Stimulated activated CD4-positive, alpha-beta T cell treated with anti-CD3 and anti-CD28 coated beads, Interleukin-4, amount 100 ng/mL, for 24 hours (primary cell): Measurements from ENCODE around the gene DEFB128.
"Not testable (repeated sequence)": the region's sequence is repeated elsewhere in the genome, so short reads cannot be mapped to it uniquely, and the experiment has no call there.

Source experiments
- DNase-seq: peaks from one replicate; pipeline ENCODE4 v3.0.0-alpha.2; 2020

DEFB128 gene

DNA sequence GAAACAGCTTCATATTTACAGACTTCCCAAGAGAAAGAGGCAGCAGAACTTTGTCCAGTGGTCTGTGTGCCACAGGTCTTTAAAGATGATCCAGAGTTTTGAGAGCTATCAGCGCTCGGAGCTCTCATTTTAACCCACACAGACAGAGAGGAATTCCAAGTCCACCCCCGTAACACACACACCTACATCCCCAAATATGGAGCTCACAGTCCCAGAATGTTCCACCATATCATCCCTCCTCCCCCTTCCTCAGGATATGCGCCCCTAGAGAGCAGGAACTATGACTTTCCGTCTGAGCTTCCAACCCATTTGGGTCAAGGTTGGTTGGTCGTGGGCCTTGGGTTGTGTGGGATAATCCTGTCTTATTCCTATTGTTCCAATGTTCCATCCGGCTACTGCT is at the start of gene DEFB128:
Gene DEFB128, minus strand, starts transcription at position 101 of the 400 bp plus-strand sequence. Its CDS starts 88 bp downstream, at position 13.
- DNase-seq = no peak

- DNase-seq = no peak
These were observed 48.4 kb upstream of the DEFB128 start for GRCh38 chr20:237929-238328.

GRCh38 chr20:237489-237888 is 48.0 kb upstream of the DEFB128 start:
- DNase-seq = peak; percentile 35

DNA sequence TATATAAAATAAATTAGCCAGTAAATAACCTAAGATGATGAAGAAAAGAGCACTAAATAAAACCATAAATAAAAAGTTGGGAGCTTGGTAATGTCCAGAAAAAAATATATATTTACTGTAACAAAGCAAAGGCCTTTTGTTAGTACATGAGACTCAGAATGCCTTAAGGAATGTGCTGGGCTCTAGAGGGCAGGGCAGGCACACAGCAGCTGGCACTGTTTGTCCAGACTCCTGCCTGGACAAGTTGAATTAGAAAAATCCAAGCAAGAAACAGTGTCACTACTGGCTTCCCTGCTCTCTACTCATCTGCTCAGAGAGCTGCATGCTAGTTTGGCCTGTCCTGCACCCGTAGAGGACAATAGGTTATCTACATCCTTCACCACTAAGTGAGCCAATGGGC is 46.4 kb upstream of the DEFB128 start:
- DNase-seq = no peak

DNA sequence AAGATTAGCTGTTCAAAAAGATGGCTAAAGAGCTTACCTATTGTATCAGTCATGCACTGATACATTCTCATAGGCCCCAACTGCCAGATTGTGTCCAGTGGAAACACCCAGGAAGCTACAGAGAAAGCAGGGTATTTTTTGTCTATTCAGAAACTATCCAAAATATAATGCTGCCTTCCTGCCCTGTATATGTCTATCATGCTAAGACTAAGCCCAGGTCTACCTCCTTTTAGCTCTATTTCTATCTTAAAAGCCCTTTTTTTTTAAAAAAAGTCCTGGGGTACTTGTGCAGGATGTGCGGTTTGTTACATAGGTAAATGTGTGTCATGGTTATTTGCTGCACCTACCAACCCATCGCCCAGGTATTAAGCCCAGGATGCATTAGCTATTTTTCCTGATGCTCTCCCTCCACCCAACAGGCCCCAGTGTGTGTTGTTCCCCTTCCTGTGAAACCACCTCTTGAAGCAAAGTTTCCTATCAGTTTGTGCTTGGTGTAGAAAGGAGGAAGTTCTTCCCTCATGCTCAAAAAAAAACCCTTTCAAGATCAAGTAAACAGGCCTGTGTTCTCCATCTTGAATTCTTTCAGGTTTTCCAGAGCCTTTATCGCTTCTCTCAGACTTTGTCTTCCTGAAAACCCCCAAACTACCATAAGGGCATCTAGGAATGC is 38.1 kb upstream of the DEFB128 start:
- DNase-seq = no peak

- DNase-seq = no peak
These were observed 37.4 kb upstream of the DEFB128 start, which contains the start of gene DEFB129 for GRCh38 chr20:226958-227357. TSS of gene DEFB129 (plus strand) at chr20:227258. CDS start at chr20:227289, 31 bp downstream.

- DNase-seq = not testable (repeated sequence)
These were observed 36.4 kb upstream of the DEFB128 start for GRCh38 chr20:225879-226278.

DNA sequence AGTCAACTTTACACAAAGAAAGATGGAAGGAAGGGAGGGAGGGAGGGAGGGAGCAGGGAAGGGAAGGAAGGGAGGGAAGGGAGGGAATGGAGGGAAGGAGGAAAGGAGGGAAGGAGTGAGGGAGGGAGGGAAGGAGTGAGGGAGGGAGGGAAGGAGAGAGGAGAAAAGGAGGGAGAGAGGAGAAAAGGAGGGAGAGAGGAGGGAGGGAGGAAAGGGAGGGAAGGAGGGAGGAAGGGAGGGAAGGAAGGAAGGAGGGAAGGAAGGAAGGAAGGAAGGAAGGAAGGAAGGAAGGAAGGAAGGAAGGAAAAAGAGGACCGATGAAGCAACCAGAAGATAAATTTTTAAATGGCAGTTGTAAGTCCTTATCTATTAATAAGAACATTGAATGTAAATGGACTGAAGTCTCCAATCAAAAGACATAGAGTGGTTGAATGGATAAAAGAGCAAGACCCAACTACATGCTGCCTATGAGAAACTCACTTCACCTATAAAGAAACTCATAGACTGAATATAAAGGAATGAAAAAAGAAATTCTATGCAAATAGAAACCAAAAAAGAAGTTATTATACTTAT is 31.8 kb upstream of the DEFB128 start:
- DNase-seq = no peak

GRCh38 chr20:219290-220115 is 30.0 kb upstream of the DEFB128 start:
- no peak for DNase-seq

DNA sequence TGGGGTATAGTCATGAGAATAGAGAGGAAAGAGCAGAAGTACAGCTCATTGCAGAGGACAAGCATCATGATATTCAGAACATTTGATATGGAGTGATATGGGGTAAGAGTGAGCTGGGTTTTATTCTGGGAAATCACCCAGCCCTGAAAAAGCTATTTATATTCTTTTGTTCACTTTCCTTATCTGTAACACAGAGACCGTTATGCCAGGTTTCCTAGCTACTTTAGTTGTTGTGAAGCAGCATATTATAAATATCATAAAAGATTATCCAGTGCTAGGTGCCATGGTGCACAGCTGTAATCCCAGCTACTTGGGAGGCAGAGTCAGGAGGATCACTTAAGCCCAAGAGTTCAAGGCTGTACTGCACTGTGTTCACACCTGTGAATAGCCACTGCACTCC is 27.8 kb upstream of the DEFB128 start:
- no peak for DNase-seq

DNA sequence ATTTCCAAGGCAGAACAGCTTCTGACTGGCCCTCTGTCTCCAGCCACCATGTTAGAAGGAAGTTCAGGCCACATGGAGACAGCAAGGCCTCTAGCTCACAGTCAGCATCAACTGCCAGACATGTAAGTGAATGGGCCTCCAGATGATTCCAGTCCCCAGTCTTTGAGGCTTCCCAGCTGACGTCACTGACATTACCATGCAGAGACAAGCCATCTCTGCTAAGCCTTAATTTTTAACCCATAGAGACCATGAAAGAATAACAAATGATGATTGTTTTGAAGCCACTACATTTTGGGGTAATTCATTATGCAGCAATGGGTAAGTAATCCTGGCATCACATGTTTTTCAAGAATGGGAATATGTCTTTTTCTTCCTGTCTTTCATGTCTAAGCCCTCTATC is 26.3 kb upstream of the DEFB128 start:
- DNase-seq = no peak

- no peak for DNase-seq
These were observed 24.9 kb upstream of the DEFB128 start for GRCh38 chr20:214383-214782.

DNA sequence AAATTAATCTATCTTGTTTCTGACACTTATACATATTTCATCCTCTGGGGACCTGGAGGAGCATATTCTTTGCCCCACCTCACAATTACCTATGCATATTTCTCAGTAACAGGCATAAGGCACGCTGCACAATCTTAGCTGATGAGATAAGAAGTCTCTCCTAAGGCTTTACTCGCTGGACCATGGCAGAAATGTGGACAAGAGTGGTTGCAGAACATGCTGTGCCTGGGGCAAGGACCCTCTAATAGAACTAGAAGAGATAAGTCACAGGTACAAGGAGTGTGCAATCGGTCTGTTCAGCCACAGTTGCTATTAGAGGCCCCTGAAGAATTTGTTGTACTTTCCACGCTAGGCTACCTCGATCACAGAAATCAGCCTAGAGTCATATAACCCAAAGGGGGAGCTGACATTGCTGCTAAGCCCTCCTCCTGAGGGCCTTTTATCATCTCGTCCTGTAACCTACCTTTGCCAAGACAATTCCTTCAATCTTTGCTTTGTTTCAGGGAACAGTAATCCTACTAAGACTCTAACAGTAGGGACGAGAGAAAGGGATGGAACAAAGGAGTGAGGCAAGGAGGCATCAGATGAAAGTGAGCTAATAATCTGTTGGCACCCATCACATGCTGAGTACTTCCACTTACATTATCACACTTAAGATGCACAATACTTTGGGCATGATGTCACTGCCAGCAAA is 21.4 kb upstream of the DEFB128 start:
- no peak for DNase-seq

DNA sequence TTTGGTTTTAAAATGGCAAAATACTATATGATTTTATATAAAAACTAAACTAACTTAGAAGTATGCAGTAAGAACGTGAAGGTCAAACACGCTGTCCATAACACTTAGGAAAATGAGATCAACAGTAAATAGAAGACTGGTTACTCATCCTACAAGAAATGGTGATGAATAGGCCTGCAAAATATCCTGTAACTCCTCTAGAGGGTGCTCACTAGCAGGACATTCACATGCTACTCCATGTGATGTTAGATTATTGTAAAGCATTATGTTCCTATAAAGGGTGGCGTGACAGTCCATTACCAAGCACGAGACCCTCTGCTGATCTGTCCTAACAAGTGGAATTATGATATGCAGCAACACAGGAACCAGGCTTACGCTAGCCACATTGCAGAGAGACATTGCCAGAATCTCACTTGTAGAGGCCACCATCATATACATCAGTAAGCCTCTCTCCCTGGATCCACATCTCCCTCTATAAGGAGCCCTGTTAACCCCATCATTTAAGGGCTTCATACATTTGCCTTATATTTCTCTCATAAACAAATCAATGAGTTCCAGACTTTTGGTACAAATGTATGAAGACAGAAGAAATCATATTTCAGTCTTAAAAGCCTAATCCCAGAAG is 19.5 kb upstream of the DEFB128 start:
- peak; percentile 19 for DNase-seq

DNA sequence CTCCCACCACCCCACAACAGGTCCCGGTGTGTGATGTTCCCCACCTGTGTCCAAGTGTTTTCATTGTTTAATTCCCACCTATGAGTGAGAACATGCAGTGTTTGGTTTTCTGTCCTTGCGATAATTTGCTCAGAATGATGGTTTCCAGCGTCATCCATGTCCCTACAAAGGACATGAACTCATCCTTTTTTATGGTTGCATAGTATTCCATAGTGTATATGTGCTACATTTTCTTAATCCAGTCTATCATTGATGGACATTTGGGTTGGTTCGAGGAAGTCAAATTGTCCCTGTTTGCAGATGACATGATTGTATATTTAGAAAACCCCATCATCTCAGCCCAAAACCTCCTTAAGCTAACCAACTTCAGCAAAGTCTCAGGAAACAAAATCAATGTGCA is 14.1 kb upstream of the DEFB128 start:
- not testable (repeated sequence) for DNase-seq

DNA sequence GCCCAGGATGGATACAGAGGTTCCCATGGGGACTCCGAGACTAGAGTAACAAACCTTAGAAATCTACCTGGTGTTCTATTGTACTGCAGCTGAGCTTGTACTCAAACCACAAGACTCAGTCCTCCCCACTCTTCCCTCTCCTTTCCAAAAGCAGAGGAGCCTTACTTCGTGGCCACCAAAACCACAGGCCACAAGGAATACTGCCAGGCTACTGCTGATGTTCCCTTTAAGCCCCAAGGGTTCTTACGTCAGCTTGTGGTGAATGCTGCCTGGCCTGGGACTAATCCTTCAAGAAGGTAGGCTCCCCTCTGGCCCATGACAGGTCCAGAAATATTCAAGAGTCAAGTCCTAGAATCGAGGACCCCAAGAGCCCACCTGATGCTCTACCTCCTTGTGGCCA is 10.5 kb upstream of the DEFB128 start:
- DNase-seq = no peak

GRCh38 chr20:198225-198624 is 8.7 kb upstream of the DEFB128 start:
- no peak for DNase-seq

DNA sequence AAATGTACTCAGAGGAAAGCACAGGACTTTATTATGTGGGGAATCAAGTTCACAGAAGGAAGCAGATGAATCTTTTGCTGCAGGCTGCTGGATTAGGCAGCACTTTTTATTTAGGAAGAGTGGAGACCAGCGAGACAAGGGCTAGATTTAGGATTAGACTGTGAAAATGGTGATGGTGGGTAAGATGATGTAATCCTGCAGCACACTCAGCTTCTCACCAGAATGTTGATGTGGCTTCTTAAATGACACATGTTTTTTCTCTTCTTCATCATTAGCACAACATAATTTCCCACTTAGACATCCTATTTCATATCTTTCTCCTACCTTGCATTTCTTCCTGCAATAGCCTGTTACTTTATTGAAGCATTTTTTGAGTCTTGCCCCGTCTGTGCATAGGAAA is 1.8 kb downstream of the DEFB128 start:
- no peak for DNase-seq

DNA sequence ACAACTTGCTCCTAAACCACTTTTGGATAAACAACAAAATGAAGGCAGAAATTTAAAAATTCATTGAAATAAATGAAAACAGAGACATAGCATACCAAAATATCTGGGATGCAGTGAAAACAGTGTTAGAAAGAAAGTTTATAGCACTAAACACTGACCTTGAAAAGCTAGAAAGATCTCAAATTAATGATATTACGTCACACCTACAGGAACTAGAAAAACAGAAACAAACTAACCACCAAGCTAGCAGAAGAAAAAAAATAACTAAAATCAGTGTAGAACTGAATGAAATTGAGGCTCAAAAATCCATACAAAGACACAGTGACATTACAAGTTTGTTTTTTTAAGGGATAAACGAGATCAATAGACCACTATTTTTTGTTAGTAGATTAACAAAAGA is 5.2 kb downstream of the DEFB128 start:
- DNase-seq = no peak

GRCh38 chr20:168876-169275 is 20.6 kb downstream of the DEFB128 start:
- DNase-seq = no peak

- DNase-seq = no peak
These were observed 24.9 kb downstream of the DEFB128 start for GRCh38 chr20:164618-165017.

DNA sequence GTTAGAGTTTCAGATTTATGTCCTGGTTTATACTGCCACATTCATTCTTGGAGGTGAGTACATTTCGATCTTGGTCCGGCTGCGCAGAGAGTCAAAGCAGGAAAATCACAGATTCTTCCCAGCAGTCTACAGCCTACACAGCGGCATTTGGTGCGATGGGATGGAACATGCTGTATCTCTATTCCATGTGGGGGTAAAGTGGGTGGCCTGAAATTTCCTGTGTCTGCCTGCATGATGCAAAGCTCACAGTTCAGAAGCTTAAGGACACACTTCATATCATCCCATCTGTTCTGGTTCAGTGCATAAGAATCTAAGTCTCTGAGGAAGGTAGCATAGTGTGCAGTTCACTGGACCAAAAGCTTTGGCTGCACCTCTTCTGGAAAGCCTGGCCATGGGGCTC is 32.4 kb downstream of the DEFB128 start, which contains the start of gene DEFB127:
Gene DEFB127, plus strand, starts transcription at position 301 of the 400 bp plus-strand sequence. Its CDS starts 91 bp downstream, at position 392.
- no peak for DNase-seq

- no peak for DNase-seq
These were observed 37.4 kb downstream of the DEFB128 start for GRCh38 chr20:152131-152530.
